HepG2 (cell line): ENCODE data around the gene CDK5RAP1. TPM values are rescaled to one million over a fixed set of nuclear protein-coding genes. Genes with fewer than 3 reads are reported as not detected.
A peak's percentile ranks its signal among the peaks of the same experiment; 100 is the strongest.

Experiments
- BHLHE40 ChIP-seq: IDR thresholded peaks from 2 replicates; pipeline ENCODE4 v1.6.1; 2011; ENCODE audit warnings: low read length, improper control_type of control experiment
- HNRNPK ChIP-seq: fragments of 200-400 bp; formaldehyde crosslinking; IDR thresholded peaks from 2 replicates; pipeline ENCODE4 v1.6.1; 2018; ENCODE audit warnings: low read length, low read depth, moderate library complexity, mild to moderate bottlenecking; ENCODE audit not compliant: poor library complexity, severe bottlenecking
- IRF2 ChIP-seq: IDR thresholded peaks from 2 replicates; pipeline ENCODE4 v1.6.1; 2018; ENCODE audit warnings: missing genetic modification reagents, missing compliant biosample characterization
- KDM4B ChIP-seq: sonication (generic); formaldehyde crosslinking; IDR thresholded peaks from 2 replicates; pipeline ENCODE4 v1.4.0; 2020; ENCODE audit warnings: missing genetic modification reagents
- MATR3 ChIP-seq: sonication (generic); formaldehyde crosslinking; IDR thresholded peaks from 2 replicates; pipeline ENCODE4 v1.4.0; 2020; ENCODE audit warnings: missing genetic modification reagents
- NFAT5 ChIP-seq: sonication (generic); formaldehyde crosslinking; IDR thresholded peaks from 2 replicates; pipeline ENCODE4 v1.4.0; 2020; ENCODE audit warnings: missing genetic modification reagents
- NR2C2 ChIP-seq: sonication (generic); formaldehyde crosslinking; IDR thresholded peaks from 2 replicates; pipeline ENCODE4 v1.4.0; 2020; ENCODE audit warnings: missing genetic modification reagents, mild to moderate bottlenecking, moderate library complexity, borderline replicate concordance
- NRL ChIP-seq: sonication (generic); formaldehyde crosslinking; IDR thresholded peaks from 2 replicates; pipeline ENCODE4 v1.5.0; 2020; ENCODE audit warnings: missing genetic modification reagents, mild to moderate bottlenecking, moderate library complexity, borderline replicate concordance
- STAT5B ChIP-seq: sonication (generic); formaldehyde crosslinking; IDR thresholded peaks from 2 replicates; pipeline ENCODE4 v1.4.0; 2020; ENCODE audit warnings: missing genetic modification reagents
- THYN1 ChIP-seq: sonication (generic); formaldehyde crosslinking; IDR thresholded peaks from 2 replicates; pipeline ENCODE4 v1.8.1; 2023; ENCODE audit warnings: low read depth, mild to moderate bottlenecking, moderate library complexity, missing genetic modification reagents, borderline replicate concordance
- ZBED4 ChIP-seq: sonication (generic); formaldehyde crosslinking; IDR thresholded peaks from 2 replicates; pipeline ENCODE4 v1.4.0; 2020; ENCODE audit warnings: missing genetic modification reagents, borderline replicate concordance
- ZBTB1 ChIP-seq: sonication (generic); formaldehyde crosslinking; IDR thresholded peaks from 2 replicates; pipeline ENCODE4 v1.4.0; 2020; ENCODE audit warnings: missing genetic modification reagents, borderline replicate concordance
- ZBTB14 ChIP-seq: sonication (generic); formaldehyde crosslinking; IDR thresholded peaks from 2 replicates; pipeline ENCODE4 v1.4.0; 2020; ENCODE audit warnings: missing genetic modification reagents
- ZFP36L2 ChIP-seq: sonication (generic); formaldehyde crosslinking; IDR thresholded peaks from 2 replicates; pipeline ENCODE4 v1.4.0; 2020; ENCODE audit warnings: missing genetic modification reagents
- ZNF121 ChIP-seq: sonication (generic); formaldehyde crosslinking; IDR thresholded peaks from 2 replicates; pipeline ENCODE4 v1.5.0; 2020; ENCODE audit warnings: mild to moderate bottlenecking, missing genetic modification reagents
- ZNF230 ChIP-seq: sonication (generic); formaldehyde crosslinking; IDR thresholded peaks from 2 replicates; pipeline ENCODE4 v1.4.0; 2020; ENCODE audit warnings: mild to moderate bottlenecking, missing genetic modification reagents
- ZNF3 ChIP-seq: IDR thresholded peaks from 2 replicates; pipeline ENCODE4 v1.7.0; 2017; ENCODE audit warnings: inconsistent platforms
- ZNF713 ChIP-seq: sonication (generic); formaldehyde crosslinking; IDR thresholded peaks from 2 replicates; pipeline ENCODE4 v1.4.0; 2020; ENCODE audit warnings: mild to moderate bottlenecking, missing genetic modification reagents
- ZNF747 ChIP-seq: sonication (generic); formaldehyde crosslinking; IDR thresholded peaks from 2 replicates; pipeline ENCODE4 v1.8.1; 2023; ENCODE audit warnings: missing genetic modification reagents, mild to moderate bottlenecking, borderline replicate concordance
- polyA plus RNA-seq, 8 experiments: library from polyadenylated mRNA; depleted of rRNA in 3 of 8; stranded (reverse) in 7 of 8; unstranded in 1 of 8; fragments of >200 nt; fragmentation: Illumina TruSeq in 4 of 8; extraction: Trizol in 4 of 8; gene quantifications; 2 replicates each; pipeline versions ENCODE4 v1.2.1 to v1.2.3, GENCODE V29; 2011 to 2016; ENCODE audit warnings: low read depth in 4 of 8, missing spikeins in 1 of 8, mixed read lengths in 1 of 8; ENCODE audit not compliant: insufficient read depth in 1 of 8
- total RNA-seq, 5 experiments: library from RNA; depleted of rRNA; stranded (reverse); fragments of >200 nt; fragmentation: Illumina TruSeq; extraction: Trizol; gene quantifications; 2 replicates each; pipeline ENCODE4 v1.2.3, GENCODE V29; 2016; ENCODE audit warnings: low read depth in 1 of 5

The CDK5RAP1 gene
- total and polyA plus RNA-seq, 2 of the 13 experiments (the other 11 are each of a cell fraction or from before 2014, with no cell fraction given): 53.6 to 98.2 TPM

- TF ChIP-seq KDM4B (CRISPR knock-in tag) (peak; percentile 90), ZNF3 (CRISPR knock-in tag) (peak; percentile 86), ZNF747 (CRISPR knock-in tag) (peak; percentile 68; the same call in 1 of the 2 replicates), ZNF713 (CRISPR knock-in tag) (no peak), ZNF230 (CRISPR knock-in tag) (no peak), ZFP36L2 (CRISPR knock-in tag) (peak; percentile 86; the same call in 1 of the 2 replicates), NRL (CRISPR knock-in tag) (no peak), ZBED4 (CRISPR knock-in tag) (peak; percentile 66; the same call in 1 of the 2 replicates), NFAT5 (no peak), IRF2 (CRISPR knock-in tag) (peak; percentile 92), HNRNPK (no peak), STAT5B (CRISPR knock-in tag) (peak; percentile 38; the same call in 1 of the 2 replicates), ZNF121 (CRISPR knock-in tag) (peak; percentile 75; the same call in 1 of the 2 replicates), ZBTB1 (no peak), NR2C2 (CRISPR knock-in tag) (peak; percentile 30), ZBTB14 (no peak), MATR3 (CRISPR knock-in tag) (no peak), THYN1 (CRISPR knock-in tag) (peak; percentile 98), BHLHE40 (peak; percentile 68; the same call in 1 of the 2 replicates)
Measured at GRCh38 chr20:33373735-33374605, 27.3 kb downstream of the CDK5RAP1 start (continued).
